WI38 (cell line): Measurements from ENCODE around the gene GGACT.

ENCODE experiments used
- H3K4me3 ChIP-seq: 2 replicates; pipeline ENCODE4 v1.5.1; 2011; ENCODE audit warnings: low read depth, mild to moderate bottlenecking, control low read depth, low read length
- CTCF ChIP-seq: IDR thresholded peaks from 2 replicates; pipeline ENCODE4 v1.5.1; 2012; ENCODE audit warnings: low read depth, mild to moderate bottlenecking, control low read depth, low read length

GGACT gene

DNA sequence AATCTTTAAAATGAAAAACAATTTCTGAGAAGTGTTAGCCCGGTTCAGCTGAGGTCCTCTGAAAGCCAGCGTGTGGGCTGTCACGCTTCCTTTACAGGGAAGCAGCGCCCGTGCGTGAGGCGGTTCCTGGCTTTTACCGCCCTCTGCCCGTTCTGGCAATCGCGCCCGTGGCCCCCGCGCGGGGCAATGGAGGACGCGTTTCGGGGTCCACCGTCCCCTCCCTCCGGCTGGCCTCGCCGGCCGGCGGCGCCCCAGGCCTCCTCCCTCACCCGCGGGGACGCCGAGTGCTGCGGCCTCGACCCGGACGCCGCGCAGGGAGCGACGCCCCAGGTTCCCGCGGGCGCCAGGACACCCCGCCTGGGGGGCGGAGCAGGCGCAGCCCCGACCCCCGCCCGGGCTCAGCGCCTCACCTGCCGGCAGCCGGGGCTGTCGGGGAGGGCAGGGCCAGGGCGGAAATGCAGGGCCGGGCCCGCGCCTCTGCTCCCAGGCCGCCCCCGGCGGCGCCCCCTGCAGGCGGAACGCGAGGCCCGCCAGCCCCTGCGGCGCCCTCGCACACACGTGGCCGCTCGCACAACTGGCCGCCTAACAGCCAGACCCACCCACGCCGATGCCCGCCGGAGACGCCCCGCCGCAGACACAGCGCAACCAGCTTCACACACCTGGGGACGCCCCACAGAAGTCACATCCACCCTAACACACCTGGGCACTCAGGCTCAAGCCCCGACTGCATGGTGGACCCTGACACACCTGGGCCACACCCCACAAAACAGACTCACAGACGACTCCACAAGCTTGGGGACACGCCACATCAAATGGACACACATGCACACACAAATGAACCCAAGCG, at the start of gene GGACT:
GGACT (minus strand) TSS at position 459 of the 847 bp plus-strand sequence. CDS start 56,198 bp downstream, outside the sequence.
- peak; percentile 57 for TF ChIP-seq CTCF
- H3K4me3 ChIP-seq, result peak within 1 kb of the TSS; percentile 55

- no peak overlapping the region for H3K4me3 ChIP-seq
- no peak for TF ChIP-seq CTCF
These were observed 49.2 kb upstream of the GGACT start for GRCh38 chr13:100637796-100638195.

DNA sequence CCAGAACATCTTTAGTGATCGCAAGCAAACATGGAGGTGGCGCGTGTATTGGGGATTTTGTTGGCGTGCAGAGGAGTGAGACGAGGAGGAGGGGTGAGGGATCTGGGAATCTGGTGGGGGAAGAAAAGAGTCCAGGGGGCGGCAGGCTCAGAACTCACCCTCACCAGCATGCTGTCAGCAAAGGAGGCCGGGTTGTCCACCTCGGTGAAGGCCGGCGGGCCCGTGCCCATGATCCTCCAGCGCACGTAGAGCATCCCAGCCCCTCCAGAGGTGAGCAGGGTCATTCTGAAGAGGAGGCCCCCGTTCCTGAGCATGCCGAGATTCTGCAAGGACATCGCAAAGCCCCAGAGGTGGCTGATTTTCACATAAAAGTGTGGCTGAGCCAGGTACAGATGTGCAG, 48.8 kb upstream of the GGACT start:
- no peak overlapping the region for H3K4me3 ChIP-seq
- no peak for TF ChIP-seq CTCF

- no peak overlapping the region for H3K4me3 ChIP-seq
- TF ChIP-seq CTCF, result no peak
These were observed 47.9 kb upstream of the GGACT start for GRCh38 chr13:100636441-100636840.

- no peak overlapping the region for H3K4me3 ChIP-seq
- TF ChIP-seq CTCF, result no peak
These were observed 47.4 kb upstream of the GGACT start for GRCh38 chr13:100636004-100636403.

DNA sequence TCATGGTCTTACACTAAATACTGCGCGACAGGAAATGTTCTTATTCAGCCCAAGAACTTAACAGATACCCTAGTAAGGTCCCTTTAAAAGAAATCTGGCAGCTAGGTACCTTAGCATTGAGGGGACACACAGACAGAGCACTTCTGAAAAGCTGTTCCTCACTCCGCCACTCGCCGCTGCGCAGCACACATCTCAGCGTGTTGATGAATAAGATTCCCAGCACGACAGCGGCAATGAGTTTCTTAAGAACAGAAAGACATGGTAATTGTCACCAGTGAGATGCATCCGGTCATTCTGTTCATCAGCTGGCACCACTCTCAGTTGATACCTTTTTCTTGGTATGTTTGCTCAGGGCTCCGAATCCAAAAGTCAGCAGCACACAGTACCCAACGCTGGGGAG, 46.1 kb upstream of the GGACT start:
- no peak overlapping the region for H3K4me3 ChIP-seq
- TF ChIP-seq CTCF, result no peak

GRCh38 chr13:100633461-100633860, 44.9 kb upstream of the GGACT start:
- TF ChIP-seq CTCF, result no peak

More at GRCh38 chr13:100633461-100633860, 44.9 kb upstream of the GGACT start:
- H3K4me3 ChIP-seq, result no peak overlapping the region
